HG02610 (cell line): ENCODE results near the gene RPS21.

Source experiments
- ATAC-seq: cut with Tn5 transposase; IDR thresholded peaks from one replicate; pipeline ENCODE4 v1.9.1; 2021; ENCODE audit warnings: mild to moderate bottlenecking, moderate library complexity; ENCODE audit not compliant: unreplicated experiment

RPS21 gene

GRCh38 chr20:62394248-62395245 lies 7.6 kb downstream of the RPS21 start:
- no peak for ATAC-seq

DNA sequence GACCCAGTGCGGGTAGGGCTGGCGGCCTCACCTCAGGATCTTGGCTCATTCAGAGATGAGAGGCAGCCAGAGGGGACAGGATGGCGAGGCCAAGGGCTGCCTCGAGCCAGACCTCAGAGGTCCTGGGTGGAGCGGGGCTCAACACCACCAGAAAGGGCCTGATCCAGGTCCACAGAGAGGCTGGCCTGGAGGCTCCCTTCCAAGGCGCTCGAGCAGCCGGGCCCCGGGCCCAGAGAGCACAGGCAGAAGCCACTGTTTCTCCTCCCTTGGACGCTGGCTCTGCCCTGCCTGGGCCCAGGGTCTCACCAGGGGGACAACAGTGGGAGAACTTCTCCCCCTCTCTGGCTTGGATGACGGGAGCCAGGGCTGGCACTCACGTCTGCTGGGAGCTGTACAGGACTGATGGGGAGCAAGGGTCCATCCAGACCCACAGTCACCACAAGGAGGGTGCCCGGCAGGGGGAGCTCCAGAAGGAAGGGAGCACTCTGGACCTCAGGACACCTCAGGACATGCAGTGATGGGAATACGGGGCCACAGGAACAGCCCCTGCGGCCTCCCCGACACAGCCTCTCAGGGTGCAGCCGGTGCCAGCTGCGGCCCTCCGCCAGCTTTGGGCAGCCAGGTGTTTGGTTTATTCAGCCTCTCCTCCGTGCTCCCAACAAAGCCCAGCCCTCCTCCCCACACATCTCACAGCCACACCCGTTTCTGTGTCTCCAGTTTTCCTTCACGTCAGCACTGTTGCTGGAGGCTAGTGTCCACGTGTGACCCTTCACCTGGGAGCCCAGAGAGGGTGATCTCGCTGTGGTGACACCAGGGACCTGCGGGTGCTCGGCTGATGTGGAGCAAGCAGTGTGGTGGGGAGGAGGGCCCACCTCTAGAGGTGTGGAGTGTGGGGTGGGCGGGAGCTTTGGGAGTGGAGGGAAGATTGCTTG lies 8.7 kb downstream of the RPS21 start:
- no peak for ATAC-seq

- no peak for ATAC-seq
Observed at GRCh38 chr20:62396367-62397239, 9.7 kb downstream of the RPS21 start.

DNA sequence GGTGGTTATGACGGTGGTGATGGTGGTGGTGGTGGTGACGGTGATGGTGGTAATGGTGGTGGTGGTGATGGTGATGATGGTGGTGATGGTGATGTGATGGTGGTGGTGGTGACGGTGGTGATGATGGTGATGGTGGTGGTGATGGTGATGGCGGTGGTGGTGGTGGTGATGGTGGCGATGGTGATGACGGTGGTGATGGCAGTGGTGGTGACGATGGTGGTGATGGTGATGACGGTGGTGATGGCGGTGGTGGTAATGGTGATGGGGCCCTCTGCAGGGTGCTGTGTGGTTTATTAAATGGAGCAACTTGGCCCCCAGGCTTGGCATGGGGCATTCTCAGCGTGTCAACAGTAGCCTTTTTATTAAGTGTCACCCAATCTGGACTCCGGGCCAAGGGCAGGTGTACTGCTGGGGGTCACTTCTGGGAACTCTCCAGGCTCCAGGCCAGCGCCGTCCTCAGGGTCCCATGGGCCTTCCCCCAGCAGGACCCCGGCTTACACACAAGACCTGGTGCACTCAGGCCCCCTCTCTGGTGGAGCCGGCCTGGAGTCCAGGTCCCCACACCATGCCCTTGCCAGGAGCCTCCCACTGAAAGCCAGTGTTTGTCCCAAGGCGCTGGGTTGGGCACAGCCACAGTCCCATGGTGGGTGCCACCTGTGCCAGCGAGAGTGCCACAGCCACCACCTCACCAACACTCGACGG lies 11.4 kb downstream of the RPS21 start:
- no peak for ATAC-seq

DNA sequence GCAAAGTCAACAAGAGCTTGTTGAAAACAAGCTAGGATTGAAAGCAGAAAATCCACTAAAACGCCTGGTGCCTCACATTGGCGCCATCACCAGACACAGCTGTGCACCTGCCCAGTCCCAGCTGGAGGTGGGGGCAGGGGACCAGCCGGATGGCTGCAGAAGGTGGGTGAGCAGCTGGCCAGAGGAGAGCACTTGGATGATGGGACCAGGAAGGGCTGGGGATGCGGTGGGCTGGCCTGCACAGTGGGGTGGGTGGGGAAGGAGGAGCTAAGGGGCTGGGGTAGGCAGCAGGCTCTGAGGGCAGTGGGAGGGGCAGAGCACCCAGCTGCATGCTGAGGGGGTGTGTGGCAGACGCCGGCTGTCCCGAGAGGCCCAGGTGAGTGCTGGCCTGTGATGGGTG lies 13.1 kb downstream of the RPS21 start:
- ATAC-seq = no peak

DNA sequence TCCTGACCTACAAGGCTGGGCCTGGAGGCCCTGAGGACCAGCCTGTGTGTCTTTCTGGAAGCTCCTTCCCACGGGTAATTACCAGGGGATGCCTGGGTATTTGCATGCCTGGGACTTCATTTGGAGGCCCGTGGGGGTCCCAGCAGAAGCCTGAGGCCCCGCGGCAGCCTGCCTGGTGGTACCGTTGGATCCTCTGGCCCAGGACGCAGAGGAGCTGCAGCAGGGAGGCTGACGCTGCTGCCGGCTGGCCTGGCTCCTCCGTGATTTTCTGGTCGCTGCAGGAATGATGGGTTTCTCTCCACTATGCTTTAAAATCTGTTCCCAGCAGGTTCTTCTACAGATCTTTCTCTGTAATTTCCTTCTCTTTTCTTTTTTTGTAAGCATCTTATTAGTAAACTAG lies 13.6 kb downstream of the RPS21 start:
- ATAC-seq = no peak

- ATAC-seq = no peak
Observed at GRCh38 chr20:62401331-62401779, 14.5 kb downstream of the RPS21 start.

GRCh38 chr20:62402456-62403150 lies 15.7 kb downstream of the RPS21 start:
- no peak for ATAC-seq

- ATAC-seq = no peak
Observed at GRCh38 chr20:62403331-62403730, 16.4 kb downstream of the RPS21 start.

GRCh38 chr20:62404112-62404665 lies 17.3 kb downstream of the RPS21 start:
- no peak for ATAC-seq

GRCh38 chr20:62404761-62405107 lies 17.8 kb downstream of the RPS21 start:
- no peak for ATAC-seq

DNA sequence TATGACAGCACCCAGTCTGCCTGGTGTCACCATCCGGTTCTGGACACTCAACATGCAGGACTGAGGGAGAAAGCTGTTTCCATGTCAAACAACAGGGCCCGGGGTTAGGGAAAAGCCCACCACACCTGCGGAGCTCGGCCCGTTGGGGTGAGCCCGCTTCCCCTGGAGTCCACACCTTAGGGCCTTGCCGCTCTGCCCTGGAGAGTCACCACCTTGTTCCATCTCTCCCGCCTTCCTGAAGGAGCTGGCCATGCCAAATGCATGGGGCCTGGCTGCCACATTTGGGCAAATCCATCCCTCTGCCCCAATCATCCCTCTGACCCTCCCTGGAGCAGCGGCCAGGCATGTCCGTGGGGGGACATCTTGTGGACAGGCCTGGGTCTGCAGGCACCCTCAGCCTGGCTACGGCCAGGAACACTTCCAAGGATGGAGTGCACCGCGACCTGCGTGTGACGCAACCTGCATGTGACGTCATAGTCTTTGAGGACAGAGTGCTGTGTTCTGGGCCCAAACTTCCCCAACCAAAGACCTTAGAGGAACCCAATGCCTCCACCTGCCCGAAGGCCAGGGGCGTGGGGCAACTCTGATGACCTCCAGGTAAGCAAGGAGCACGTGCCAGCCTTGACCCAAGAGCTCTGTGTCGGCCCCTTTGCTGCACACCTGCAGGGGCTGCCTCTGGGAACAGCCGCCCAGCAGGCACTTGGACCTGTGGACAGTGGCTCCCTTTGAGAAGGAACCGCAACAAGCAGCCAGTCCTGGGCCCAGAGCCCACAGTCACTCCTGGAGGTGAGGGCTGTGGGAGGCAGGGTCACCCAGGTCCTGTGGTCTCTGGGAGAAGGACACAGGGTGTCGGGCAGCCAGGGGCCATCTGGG lies 18.4 kb downstream of the RPS21 start:
- ATAC-seq = no peak

DNA sequence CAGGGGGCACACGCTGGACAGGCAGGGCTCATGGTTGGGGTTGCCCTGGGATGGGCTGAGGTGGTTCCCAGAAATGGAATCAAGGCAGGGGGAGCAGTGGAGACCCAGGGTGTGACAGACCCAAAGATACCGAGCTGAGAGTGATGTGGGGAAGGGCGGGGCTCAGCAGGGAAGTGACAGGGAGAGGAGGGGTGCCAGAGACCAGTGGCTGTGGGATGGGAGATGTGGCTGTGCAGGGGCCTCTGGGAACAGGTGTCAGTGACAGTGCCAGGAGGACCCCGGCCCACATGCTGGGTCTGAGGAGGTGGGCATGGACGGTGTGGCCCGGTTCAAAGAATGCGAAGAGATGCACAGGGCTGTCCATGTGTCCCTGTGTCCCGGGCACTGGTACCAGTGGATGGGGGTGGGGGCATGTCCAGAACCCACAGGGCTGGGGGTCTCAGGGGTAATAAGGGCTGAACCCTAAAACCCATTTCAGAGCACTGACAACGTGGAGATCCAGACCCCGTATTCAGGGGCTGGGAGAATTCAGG lies 19.1 kb downstream of the RPS21 start:
- no peak for ATAC-seq

GRCh38 chr20:62406635-62407176 lies 19.8 kb downstream of the RPS21 start:
- peak; percentile 8 for ATAC-seq

DNA sequence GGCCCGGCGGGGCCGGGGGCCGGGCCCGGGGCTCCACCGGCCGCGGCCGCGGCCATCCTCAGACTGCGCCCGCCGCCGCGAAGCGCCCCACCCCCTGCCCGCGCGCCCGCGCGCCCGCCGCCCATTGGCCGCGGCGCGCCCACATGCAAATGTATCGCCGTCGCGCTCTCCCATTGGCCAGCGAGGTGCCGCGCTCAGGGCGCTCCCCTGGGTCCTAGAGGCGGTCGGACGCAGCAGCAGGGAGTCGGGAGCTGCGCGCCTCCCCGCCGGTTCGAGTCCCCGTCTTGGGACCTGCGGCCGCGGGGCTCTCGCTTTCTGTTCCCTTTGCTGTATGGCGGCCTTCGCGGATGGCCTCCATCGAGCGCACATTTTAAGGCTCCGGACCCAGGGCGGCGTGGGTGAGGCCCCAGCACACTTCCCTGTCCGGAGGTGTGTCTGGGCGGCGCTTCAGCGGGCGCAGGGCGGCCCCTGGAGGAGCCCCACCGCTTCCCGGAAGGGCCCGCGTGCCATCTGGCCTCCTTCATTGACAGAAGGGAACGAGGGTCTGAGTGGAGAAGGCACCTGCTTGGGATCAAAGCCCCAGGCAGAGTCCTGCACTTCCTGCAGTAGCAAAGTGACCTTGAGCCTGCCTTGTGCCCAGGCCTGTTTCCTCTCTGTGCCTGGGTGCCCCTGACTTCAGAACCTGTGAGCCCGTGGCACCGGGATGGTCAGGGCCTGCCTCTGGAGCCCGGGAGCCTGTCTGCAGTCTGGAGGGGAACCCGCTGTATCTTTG lies 20.5 kb downstream of the RPS21 start, which contains the start of gene CABLES2:
Gene CABLES2, minus strand, starts transcription at position 65 of the 772 bp plus-strand sequence. Its CDS starts 9 bp downstream, at position 56.
- ATAC-seq = peak; percentile 83

- ATAC-seq = no peak
Observed at GRCh38 chr20:62408055-62408454, 21.2 kb downstream of the RPS21 start.

GRCh38 chr20:62408640-62409039 lies 21.7 kb downstream of the RPS21 start:
- ATAC-seq = no peak
